Measurements from ENCODE around the gene METTL17.

The METTL17 gene

DNA sequence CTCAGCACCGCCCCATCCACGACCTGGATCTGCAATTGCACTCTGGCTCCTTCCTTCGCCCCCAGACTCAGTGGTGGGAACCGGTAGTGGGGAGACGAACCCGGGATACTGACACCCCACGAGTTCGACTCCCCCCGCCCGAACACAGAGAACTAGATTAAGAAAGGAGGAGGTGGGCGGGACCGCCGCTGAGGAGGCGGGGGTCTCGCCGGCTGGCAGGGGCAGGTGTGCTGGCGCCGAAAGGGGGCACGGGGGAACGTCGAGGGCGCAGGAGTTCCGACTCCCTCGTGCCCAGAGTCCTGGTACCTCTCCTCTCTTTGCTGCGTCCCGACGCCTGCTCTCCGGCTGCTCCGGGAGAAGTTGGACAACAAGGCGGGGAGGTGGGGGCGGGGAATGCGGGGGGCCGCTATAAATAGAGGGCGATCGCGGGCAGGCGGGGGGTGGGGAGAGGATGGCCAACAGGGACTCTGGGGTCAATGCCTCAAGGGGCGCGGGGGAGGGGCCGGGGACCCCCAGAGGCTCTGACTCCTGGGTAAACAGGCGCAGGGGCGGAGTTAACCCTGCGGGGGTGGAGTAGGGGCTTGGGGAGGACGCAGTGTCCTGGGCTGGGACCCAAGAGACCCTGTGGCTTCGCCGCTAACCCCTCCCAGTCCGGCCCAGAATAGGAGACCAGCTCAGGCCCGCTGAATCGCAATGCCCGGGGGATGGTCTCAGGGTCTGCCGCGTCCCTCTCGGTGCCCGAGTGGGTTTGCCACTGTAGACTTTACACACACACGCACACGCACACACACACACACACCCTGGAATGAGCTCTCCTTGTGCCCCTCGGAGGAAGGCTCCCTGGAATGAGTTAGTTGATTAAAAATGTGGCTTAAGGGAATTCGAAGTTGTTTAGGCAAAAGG lies 35.8 kb downstream of the METTL17 start:
- no peak overlapping the region for H3K27ac ChIP-seq (replicated peaks)
- peak overlapping the region; percentile 53 for H3K4me3 ChIP-seq (replicated peaks; ENCODE audit: insufficient read depth, low read length)
- no peak for DNase-seq (ENCODE audit: low read depth in 1 of 2, low spot score in 1 of 2)
- TF ChIP-seq, protein P1, sequence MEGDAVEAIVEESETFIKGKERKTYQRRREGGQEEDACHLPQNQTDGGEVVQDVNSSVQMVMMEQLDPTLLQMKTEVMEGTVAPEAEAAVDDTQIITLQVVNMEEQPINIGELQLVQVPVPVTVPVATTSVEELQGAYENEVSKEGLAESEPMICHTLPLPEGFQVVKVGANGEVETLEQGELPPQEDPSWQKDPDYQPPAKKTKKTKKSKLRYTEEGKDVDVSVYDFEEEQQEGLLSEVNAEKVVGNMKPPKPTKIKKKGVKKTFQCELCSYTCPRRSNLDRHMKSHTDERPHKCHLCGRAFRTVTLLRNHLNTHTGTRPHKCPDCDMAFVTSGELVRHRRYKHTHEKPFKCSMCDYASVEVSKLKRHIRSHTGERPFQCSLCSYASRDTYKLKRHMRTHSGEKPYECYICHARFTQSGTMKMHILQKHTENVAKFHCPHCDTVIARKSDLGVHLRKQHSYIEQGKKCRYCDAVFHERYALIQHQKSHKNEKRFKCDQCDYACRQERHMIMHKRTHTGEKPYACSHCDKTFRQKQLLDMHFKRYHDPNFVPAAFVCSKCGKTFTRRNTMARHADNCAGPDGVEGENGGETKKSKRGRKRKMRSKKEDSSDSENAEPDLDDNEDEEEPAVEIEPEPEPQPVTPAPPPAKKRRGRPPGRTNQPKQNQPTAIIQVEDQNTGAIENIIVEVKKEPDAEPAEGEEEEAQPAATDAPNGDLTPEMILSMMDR (IDR thresholded peaks at IDR 0.05; ENCODE audit: insufficient read depth, low read length), result no peak
- TF ChIP-seq POLR2AphosphoS5 (IDR thresholded peaks at IDR 0.05; ENCODE audit: low read depth), result no peak
- no peak for TF ChIP-seq GABPA (IDR thresholded peaks at IDR 0.05; ENCODE audit: low read depth)
- no peak for TF ChIP-seq SPI1 (IDR thresholded peaks at IDR 0.05; ENCODE audit: borderline replicate concordance, low read depth)
- TF ChIP-seq, protein P2, sequence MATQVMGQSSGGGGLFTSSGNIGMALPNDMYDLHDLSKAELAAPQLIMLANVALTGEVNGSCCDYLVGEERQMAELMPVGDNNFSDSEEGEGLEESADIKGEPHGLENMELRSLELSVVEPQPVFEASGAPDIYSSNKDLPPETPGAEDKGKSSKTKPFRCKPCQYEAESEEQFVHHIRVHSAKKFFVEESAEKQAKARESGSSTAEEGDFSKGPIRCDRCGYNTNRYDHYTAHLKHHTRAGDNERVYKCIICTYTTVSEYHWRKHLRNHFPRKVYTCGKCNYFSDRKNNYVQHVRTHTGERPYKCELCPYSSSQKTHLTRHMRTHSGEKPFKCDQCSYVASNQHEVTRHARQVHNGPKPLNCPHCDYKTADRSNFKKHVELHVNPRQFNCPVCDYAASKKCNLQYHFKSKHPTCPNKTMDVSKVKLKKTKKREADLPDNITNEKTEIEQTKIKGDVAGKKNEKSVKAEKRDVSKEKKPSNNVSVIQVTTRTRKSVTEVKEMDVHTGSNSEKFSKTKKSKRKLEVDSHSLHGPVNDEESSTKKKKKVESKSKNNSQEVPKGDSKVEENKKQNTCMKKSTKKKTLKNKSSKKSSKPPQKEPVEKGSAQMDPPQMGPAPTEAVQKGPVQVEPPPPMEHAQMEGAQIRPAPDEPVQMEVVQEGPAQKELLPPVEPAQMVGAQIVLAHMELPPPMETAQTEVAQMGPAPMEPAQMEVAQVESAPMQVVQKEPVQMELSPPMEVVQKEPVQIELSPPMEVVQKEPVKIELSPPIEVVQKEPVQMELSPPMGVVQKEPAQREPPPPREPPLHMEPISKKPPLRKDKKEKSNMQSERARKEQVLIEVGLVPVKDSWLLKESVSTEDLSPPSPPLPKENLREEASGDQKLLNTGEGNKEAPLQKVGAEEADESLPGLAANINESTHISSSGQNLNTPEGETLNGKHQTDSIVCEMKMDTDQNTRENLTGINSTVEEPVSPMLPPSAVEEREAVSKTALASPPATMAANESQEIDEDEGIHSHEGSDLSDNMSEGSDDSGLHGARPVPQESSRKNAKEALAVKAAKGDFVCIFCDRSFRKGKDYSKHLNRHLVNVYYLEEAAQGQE (IDR thresholded peaks at IDR 0.05; ENCODE audit: insufficient replicate concordance, low read depth), result no peak
- H3K27me3 ChIP-seq (ENCODE audit: insufficient read depth, poor library complexity, severe bottlenecking), result peaks cover 19% of the 10 kb centered on the region

DNA sequence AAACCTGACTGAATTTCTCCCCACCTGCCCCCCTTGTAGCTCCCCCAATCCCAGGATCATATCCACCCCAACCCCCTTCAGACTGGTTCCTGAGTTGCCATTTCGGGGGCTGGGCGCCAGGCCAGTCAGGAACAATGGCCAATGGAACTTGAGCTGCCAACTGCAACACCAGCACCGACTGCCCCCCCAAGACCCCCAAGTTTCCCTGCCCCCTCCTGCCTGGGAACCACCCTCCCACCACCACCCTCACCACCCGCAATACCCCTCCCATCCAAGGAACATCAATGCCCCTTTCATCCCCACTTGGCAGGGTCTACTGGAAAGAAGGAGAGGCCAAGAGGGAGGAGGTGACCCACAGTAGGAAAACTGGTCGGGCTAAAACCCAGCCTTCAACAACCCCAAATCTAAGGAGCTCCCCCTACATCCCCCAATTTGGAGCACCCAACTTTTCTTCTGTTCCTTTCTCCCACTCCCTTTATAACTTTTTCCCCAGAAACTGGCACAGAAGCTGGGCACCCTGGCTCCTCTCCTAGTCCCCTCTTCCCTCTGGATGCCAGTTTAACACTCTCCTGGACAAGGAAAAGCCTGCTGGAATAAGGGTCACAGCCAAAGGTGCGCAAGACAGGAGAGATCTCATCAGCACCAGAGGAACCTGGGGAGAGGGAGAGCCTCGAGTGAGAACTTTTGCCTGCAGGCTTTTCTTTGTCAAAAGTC lies 36.7 kb downstream of the METTL17 start:
- DNase-seq (ENCODE audit: low read depth in 1 of 2, low spot score in 1 of 2), result no peak
- Histone ChIP-seq H3K4me3 (replicated peaks; ENCODE audit: insufficient read depth, low read length) (no peak overlapping the region), H3K27ac (replicated peaks) (no peak overlapping the region), H3K27me3 (ENCODE audit: insufficient read depth, poor library complexity, severe bottlenecking) (peaks cover 19% of the 10 kb centered on the region)
- TF ChIP-seq POLR2AphosphoS5 (IDR thresholded peaks at IDR 0.05; ENCODE audit: low read depth), result no peak
- TF ChIP-seq, protein P2 (IDR thresholded peaks at IDR 0.05; ENCODE audit: insufficient replicate concordance, low read depth), result no peak
- TF ChIP-seq SPI1 (IDR thresholded peaks at IDR 0.05; ENCODE audit: borderline replicate concordance, low read depth), result no peak
- TF ChIP-seq, protein P1 (IDR thresholded peaks at IDR 0.05; ENCODE audit: insufficient read depth, low read length), result no peak
- TF ChIP-seq GABPA (IDR thresholded peaks at IDR 0.05; ENCODE audit: low read depth), result no peak

DNA sequence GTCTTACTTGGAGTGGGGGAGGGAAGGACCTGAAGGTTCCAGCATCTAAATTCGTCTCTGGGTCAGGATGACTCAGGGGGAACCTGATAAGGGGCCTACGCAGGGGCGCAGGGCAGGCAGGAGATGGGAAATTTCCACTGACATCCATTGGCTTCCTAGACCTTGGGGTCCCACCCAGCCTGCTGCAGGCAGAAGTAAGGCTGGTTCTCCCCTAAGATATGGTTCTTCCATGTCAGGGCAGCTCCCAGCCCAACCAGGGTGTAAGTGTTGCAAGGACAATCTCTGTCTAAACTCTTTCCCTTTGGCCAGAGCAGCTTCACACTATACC lies 37.2 kb downstream of the METTL17 start:
- H3K27me3 ChIP-seq (ENCODE audit: insufficient read depth, poor library complexity, severe bottlenecking), result peaks cover 19% of the 10 kb centered on the region
- TF ChIP-seq SPI1 (IDR thresholded peaks at IDR 0.05; ENCODE audit: borderline replicate concordance, low read depth) (no peak), GABPA (IDR thresholded peaks at IDR 0.05; ENCODE audit: low read depth) (no peak), POLR2AphosphoS5 (IDR thresholded peaks at IDR 0.05; ENCODE audit: low read depth) (no peak)
- TF ChIP-seq, protein P1 (IDR thresholded peaks at IDR 0.05; ENCODE audit: insufficient read depth, low read length), result no peak
- TF ChIP-seq, protein P2 (IDR thresholded peaks at IDR 0.05; ENCODE audit: insufficient replicate concordance, low read depth), result no peak
- no peak overlapping the region for H3K27ac ChIP-seq (replicated peaks)
- no peak for DNase-seq (ENCODE audit: low read depth in 1 of 2, low spot score in 1 of 2)
- H3K4me3 ChIP-seq (replicated peaks; ENCODE audit: insufficient read depth, low read length), result no peak overlapping the region
